Sigmoid colon (tissue), 7 donors: ENCODE measurements around the gene STPG3. TPM values are rescaled to one million over a fixed set of nuclear protein-coding genes. Genes with fewer than 3 reads are reported as not detected.

Experiments used
- DNase-seq: peaks from one replicate; pipeline ENCODE4 v3.0.0-alpha.2; 2019
- H3K27ac ChIP-seq, 4 donors: fragments of 200-600 bp; sonication (generic); one replicate each; pipeline ENCODE4 v1.5.1; 2016 to 2019; ENCODE audit warnings: mild to moderate bottlenecking in 1 of 4
- H3K27me3 ChIP-seq, 3 donors: fragments of 200-600 bp; sonication (generic); one replicate each; pipeline ENCODE4 v1.5.1; 2019; ENCODE audit warnings: mild to moderate bottlenecking in 1 of 3
- H3K36me3 ChIP-seq, 4 donors: fragments of 200-600 bp; sonication (generic); one replicate each; pipeline ENCODE4 v1.5.1; 2016 to 2019
- H3K4me1 ChIP-seq, 4 donors: fragments of 200-600 bp; sonication (generic); one replicate each; pipeline ENCODE4 v1.5.1; 2017 to 2019
- H3K4me3 ChIP-seq, 4 donors: fragments of 200-600 bp; sonication (generic); one replicate each; pipeline ENCODE4 v1.5.1; 2017 to 2019; ENCODE audit warnings: mild to moderate bottlenecking in 2 of 4, moderate library complexity in 1 of 4
- H3K9me3 ChIP-seq, 4 donors: fragments of 200-600 bp in 3 of 4; sonication (generic) in 3 of 4; one replicate each; pipeline versions ENCODE4 v1.5.1 to v1.6.1; 2013 to 2019
- CTCF ChIP-seq, 4 experiments: fragments of 450-650 bp in 3 of 4; fragments of 200-600 bp in 1 of 4; IDR thresholded peaks; one replicate each; pipeline ENCODE4 v1.5.1; 2016 to 2019; ENCODE audit warnings: antibody characterized with exemption in 4 of 4, mild to moderate bottlenecking in 3 of 4, moderate library complexity in 2 of 4
- EP300 ChIP-seq, 4 donors: sonication (generic); formaldehyde crosslinking; IDR thresholded peaks; one replicate each; pipeline ENCODE4 v1.6.1; 2017; ENCODE audit warnings: antibody characterized with exemption in 4 of 4
- POLR2A ChIP-seq, 2 donors: fragments of 450-650 bp; IDR thresholded peaks; one replicate each; pipeline ENCODE4 v1.6.1; 2016; ENCODE audit warnings: antibody characterized with exemption in 2 of 2, mild to moderate bottlenecking in 2 of 2, moderate library complexity in 2 of 2
- POLR2AphosphoS5 ChIP-seq, 4 donors: sonication (generic); formaldehyde crosslinking; IDR thresholded peaks; one replicate each; pipeline ENCODE4 v1.6.1; 2017; ENCODE audit warnings: antibody characterized with exemption in 4 of 4
- WGBS, 2 donors: extraction: QIAGEN DNeasy Blood & Tissue Kit; methylation state at CpG; one replicate each; pipeline ENCODE4 v1.1.7; 2013; 5-methylcytosine and 5-hydroxymethylcytosine counted together
- intact Hi-C: fragments of 100-400 bp; cut with DNase I; formaldehyde crosslinking; loops from one replicate; pipeline ENCODE4 v1.15.1; 2023
- polyA plus RNA-seq, 3 donors: library from polyadenylated mRNA; stranded (reverse); fragments of 200-250 nt; gene quantifications; one replicate each; pipeline ENCODE4 v1.2.3, GENCODE V29; 2013
- total RNA-seq, 4 donors: library from RNA; depleted of rRNA; stranded (reverse); fragments of >200 nt; gene quantifications; one replicate each; pipeline ENCODE4 v1.1.0, GENCODE V29; 2016
- donor health status: healthy with polysubstance abuse.
- donor health status: Bipolar disorder and iron deficiency.
- donor health status: healthy.

The STPG3 gene
- total and polyA plus RNA-seq, 7 donors: not detected

GRCh38 chr9:137230705-137231371 is 20.2 kb upstream of the STPG3 start, which contains the start of gene SLC34A3:
SLC34A3 (plus strand) TSS chr9:137230901; CDS start chr9:137231703, 802 bp downstream.
- Histone ChIP-seq H3K27me3 (peaks cover 35 to 71% (median 71%) of the 10 kb centered on the region in 3 donors), H3K9me3 (no peaks in the 10 kb centered on the region), H3K36me3 (no peaks in the 10 kb centered on the region), H3K4me1 (peaks cover 0 to 10% (median 4%) of the 10 kb centered on the region in 4 donors), H3K4me3 (no peak within 1 kb of the TSS), H3K27ac (no peak within 1 kb of the TSS)
- TF ChIP-seq POLR2A (IDR thresholded peaks at IDR 0.05): no peak
- no peak for TF ChIP-seq EP300 (IDR thresholded peaks at IDR 0.05)
- TF ChIP-seq POLR2AphosphoS5 (IDR thresholded peaks at IDR 0.05): no peak
- no peak for TF ChIP-seq CTCF (IDR thresholded peaks at IDR 0.05)
- 24 to 69% methylated on average over 14 of the region's 14 CpGs for WGBS, 2 donors
- DNase-seq: no peak
- intact Hi-C loops: no loop called here

GRCh38 chr9:137231372-137232039 is 19.6 kb upstream of the STPG3 start:
- Histone ChIP-seq H3K27ac (no peak overlapping the region), H3K9me3 (no peaks in the 10 kb centered on the region), H3K4me3 (no peak overlapping the region), H3K27me3 (peaks cover 35 to 71% (median 71%) of the 10 kb centered on the region in 3 donors), H3K36me3 (no peaks in the 10 kb centered on the region), H3K4me1 (peaks cover 0 to 17% (median 11%) of the 10 kb centered on the region in 4 donors)
- 88 to 89% methylated on average over 23 of the region's 23 CpGs for WGBS, 2 donors
- no peak for DNase-seq
- no peak for TF ChIP-seq POLR2AphosphoS5 (IDR thresholded peaks at IDR 0.05)
- TF ChIP-seq EP300 (IDR thresholded peaks at IDR 0.05): no peak
- TF ChIP-seq POLR2A (IDR thresholded peaks at IDR 0.05): no peak
- TF ChIP-seq CTCF (IDR thresholded peaks at IDR 0.05): no peak
- intact Hi-C loops: no loop called here

DNA sequence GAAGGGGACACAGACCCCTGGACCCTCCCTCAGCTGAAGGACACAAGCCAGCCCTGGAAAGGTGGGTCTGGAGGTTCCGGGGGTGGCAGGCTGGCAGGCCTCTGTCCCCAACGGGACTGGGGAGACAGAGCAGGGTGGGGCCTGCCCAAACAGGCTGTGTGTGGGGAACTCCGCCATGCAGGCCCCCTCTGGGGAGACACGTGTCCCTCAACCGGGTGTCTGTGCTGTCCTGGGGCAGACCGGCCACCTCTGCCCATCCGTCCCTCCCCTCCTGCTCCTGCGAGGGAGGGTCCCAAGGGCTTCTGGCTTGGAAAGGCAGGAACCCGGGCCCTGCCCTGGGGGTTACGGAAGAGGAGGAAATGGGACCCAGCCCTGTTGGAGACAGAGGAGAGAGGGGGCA is 19.0 kb upstream of the STPG3 start:
- Histone ChIP-seq H3K27ac (no peak overlapping the region), H3K4me1 (peaks cover 0 to 22% (median 17%) of the 10 kb centered on the region in 4 donors), H3K36me3 (no peaks in the 10 kb centered on the region), H3K4me3 (no peak overlapping the region), H3K27me3 (peaks cover 35 to 71% (median 71%) of the 10 kb centered on the region in 3 donors), H3K9me3 (no peaks in the 10 kb centered on the region)
- intact Hi-C loops: no loop called here
- WGBS, 2 donors: 52 to 77% methylated on average over 10 of the region's 10 CpGs
- TF ChIP-seq EP300 (IDR thresholded peaks at IDR 0.05) (no peak), POLR2A (IDR thresholded peaks at IDR 0.05) (no peak), POLR2AphosphoS5 (IDR thresholded peaks at IDR 0.05) (no peak)
- no peak for DNase-seq

- 18 to 79% methylated on average over 24 of the region's 24 CpGs for WGBS, 2 donors
- TF ChIP-seq POLR2A (IDR thresholded peaks at IDR 0.05): no peak
- TF ChIP-seq EP300 (IDR thresholded peaks at IDR 0.05): no peak
- TF ChIP-seq POLR2AphosphoS5 (IDR thresholded peaks at IDR 0.05): no peak
- TF ChIP-seq CTCF (IDR thresholded peaks at IDR 0.05): no peak
- no peak for DNase-seq
- Histone ChIP-seq H3K4me3 (no peak overlapping the region), H3K9me3 (no peaks in the 10 kb centered on the region), H3K27ac (no peak overlapping the region), H3K36me3 (no peaks in the 10 kb centered on the region), H3K4me1 (peaks cover 0 to 21% (median 18%) of the 10 kb centered on the region in 4 donors), H3K27me3 (peaks cover 35 to 71% (median 71%) of the 10 kb centered on the region in 3 donors)
- intact Hi-C loops: no loop called here
Measured at GRCh38 chr9:137232510-137232909, 18.6 kb upstream of the STPG3 start.
